WERI-Rb-1 (cell line): ENCODE measurements around the gene PTH1R.
A peak's percentile ranks its signal among the peaks of the same experiment; 100 is the strongest.

Source experiments
- DNase-seq: peaks from one replicate; pipeline ENCODE4 v3.0.0-alpha.2; 2020
- H3K27ac ChIP-seq: fragments of 250-450 bp; sonication (Bioruptor Pico); 2 replicates; pipeline ENCODE4 v1.5.1; 2020; ENCODE audit warnings: mild to moderate bottlenecking, moderate library complexity
- H3K27me3 ChIP-seq: fragments of 250-450 bp; sonication (Bioruptor Pico); 2 replicates; pipeline ENCODE4 v1.5.1; 2021; ENCODE audit warnings: mild to moderate bottlenecking, low read depth, moderate library complexity; ENCODE audit not compliant: insufficient read depth, severe bottlenecking
- H3K36me3 ChIP-seq: fragments of 250-450 bp; sonication (Bioruptor Pico); 2 replicates; pipeline ENCODE4 v1.5.1; 2020; ENCODE audit warnings: mild to moderate bottlenecking, moderate library complexity
- H3K4me3 ChIP-seq: 2 replicates; pipeline ENCODE4 v1.5.1; 2011; ENCODE audit warnings: low read depth, mild to moderate bottlenecking, control low read depth, low read length
- H3K9me3 ChIP-seq: fragments of 250-450 bp; sonication (Bioruptor Pico); 2 replicates; pipeline ENCODE4 v1.5.1; 2021; ENCODE audit warnings: mild to moderate bottlenecking, moderate library complexity; ENCODE audit not compliant: severe bottlenecking
- TF ChIP-seq, protein P1 (sequence below): IDR thresholded peaks from 2 replicates; pipeline ENCODE4 v1.5.1; 2011; ENCODE audit warnings: low read depth, mild to moderate bottlenecking, control low read depth, inconsistent platforms, low read length

The PTH1R gene

DNA sequence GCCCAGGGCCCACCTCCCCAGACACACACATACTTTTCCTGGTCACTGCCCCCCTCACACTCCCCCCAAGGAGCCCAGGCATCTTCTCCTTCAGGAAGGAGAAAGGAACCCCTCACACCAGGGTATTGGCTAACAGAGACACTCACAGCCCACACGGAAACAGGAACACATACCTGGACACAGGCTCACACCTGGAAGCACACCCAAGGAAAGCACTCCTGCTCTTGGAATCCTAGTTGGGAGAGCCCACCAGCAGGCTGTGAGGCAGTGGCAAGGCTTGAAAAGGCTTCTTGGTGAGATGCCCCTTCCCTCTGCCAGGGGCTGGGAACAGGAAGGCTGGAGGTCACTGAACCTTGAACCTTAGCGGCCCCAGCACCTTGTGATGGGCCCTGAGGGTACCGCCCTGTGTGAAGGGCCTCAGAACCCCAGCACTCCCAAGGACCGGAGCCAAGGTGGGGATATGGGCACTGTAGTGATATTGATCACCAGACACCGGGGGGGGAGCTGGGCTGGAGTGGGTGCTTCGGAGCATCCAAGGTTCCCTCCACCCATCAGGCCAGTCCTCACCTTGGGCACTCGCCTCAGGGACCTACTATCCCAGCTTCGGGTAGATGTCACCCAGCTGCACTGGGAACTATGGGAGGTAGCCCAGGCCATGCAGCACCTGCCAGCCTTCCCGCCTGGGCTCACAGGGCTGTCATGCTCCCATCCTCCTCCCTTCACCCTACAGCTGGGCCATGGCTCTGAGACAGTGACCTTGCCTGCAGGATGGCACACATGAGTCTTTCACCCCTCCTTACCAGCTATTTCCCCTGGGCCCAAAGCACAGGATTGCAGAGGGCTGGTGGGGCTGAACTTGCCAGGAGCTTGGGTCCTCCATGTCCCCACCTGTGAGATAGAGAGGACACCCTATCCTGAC, 30.6 kb upstream of the PTH1R start:
- Histone ChIP-seq H3K27ac (peak overlapping the region; percentile 59), H3K27me3 (no peaks in the 10 kb centered on the region), H3K36me3 (no peaks in the 10 kb centered on the region), H3K4me3 (no peak overlapping the region), H3K9me3 (no peaks in the 10 kb centered on the region)
- no peak for DNase-seq
- TF ChIP-seq, protein P1, sequence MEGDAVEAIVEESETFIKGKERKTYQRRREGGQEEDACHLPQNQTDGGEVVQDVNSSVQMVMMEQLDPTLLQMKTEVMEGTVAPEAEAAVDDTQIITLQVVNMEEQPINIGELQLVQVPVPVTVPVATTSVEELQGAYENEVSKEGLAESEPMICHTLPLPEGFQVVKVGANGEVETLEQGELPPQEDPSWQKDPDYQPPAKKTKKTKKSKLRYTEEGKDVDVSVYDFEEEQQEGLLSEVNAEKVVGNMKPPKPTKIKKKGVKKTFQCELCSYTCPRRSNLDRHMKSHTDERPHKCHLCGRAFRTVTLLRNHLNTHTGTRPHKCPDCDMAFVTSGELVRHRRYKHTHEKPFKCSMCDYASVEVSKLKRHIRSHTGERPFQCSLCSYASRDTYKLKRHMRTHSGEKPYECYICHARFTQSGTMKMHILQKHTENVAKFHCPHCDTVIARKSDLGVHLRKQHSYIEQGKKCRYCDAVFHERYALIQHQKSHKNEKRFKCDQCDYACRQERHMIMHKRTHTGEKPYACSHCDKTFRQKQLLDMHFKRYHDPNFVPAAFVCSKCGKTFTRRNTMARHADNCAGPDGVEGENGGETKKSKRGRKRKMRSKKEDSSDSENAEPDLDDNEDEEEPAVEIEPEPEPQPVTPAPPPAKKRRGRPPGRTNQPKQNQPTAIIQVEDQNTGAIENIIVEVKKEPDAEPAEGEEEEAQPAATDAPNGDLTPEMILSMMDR = no peak

DNA sequence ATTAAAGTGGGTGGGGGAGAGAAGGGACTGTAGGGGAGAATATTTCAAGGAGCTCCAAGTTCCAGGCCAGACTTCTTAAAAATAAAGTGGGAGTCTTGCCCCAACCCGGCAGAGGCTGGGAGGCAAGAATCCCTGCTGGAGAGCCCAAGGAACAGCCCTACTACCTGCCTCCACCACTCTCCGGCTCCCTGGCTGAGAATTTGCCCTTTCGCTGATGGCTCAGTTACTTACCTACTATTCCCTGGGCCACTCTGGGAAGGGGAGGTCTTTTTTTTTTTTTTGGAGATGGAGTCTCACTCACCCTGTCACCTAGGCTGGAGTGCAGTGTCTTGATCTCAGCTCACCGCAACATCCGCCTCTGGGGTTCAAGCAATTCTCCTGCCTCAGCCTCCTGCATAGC, 29.8 kb upstream of the PTH1R start:
- DNase-seq = no peak
- Histone ChIP-seq H3K9me3 (no peaks in the 10 kb centered on the region), H3K4me3 (no peak overlapping the region), H3K27ac (no peak overlapping the region), H3K27me3 (no peaks in the 10 kb centered on the region), H3K36me3 (no peaks in the 10 kb centered on the region)
- TF ChIP-seq, protein P1 = no peak

DNA sequence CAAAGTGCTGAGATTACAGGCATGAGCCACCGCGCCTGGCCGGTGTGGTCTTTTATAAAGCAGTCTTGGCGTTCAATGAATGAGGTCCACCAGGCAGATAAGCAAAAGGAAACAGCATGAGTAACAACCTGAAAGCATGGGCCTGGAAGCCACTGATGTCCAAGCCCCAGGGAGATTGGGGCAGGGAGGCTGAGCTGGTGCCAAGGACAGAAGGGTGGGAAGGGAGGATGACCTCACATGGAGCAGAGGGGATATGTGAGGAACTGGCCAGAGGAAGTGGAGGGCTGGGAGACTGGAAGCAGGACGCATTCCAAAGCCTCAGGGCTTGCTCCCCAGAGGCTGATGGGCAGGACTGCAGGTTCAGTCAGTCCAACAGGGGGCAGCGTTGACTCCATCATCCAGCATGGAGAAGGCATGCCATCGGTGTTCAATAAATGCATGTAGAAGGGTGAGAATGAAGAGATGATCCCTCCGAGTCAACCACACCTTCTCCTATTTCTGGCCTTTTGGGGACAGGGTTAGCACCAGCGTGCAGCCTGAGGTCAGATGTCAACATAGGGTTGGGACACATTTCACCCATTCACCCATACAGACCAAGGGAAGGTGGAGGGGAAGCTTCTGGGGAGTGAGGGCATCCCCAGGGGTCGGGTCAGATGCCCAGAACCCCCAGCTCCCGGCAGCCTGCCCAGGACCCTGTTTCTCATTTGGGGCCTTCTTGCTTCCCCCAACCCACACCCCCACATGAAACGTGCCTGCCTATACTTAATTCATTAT, 29.1 kb upstream of the PTH1R start:
- no peaks in the 10 kb centered on the region for H3K9me3 ChIP-seq
- TF ChIP-seq, protein P1 = peak; percentile 75
- no peaks in the 10 kb centered on the region for H3K36me3 ChIP-seq
- DNase-seq = no peak
- no peak overlapping the region for H3K4me3 ChIP-seq
- H3K27ac ChIP-seq = no peak overlapping the region
- H3K27me3 ChIP-seq = no peaks in the 10 kb centered on the region

DNA sequence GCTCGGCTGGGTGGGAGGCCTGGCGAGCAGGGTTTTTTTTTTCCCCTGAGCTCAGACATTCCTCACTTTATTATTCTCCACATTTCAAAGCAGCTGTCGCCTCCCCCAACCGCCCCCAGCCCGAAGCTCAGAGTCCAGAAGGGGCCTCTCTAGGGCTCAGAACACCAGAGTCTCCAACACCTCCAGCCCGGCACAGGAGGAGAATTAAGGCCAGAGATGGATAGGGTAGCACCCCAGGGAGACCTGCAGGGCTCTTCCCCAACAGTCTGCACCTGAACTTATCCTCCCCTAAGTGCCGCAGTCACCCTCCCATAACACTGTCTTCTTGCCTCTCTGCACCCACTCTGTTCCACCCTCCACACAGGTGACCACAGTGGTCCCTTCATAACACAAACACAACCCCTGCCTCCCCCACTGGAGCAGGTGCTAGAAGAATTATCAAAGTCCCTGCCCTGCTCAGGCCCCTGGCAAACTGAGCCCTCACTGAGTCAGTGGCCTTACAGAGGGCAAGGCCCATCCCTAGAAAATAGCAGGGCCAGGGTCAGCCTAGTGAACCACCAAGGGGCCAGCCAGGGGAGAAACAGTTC, 28.4 kb upstream of the PTH1R start:
- TF ChIP-seq, protein P1 = no peak
- Histone ChIP-seq H3K36me3 (no peaks in the 10 kb centered on the region), H3K27me3 (no peaks in the 10 kb centered on the region), H3K27ac (no peak overlapping the region), H3K4me3 (no peak overlapping the region), H3K9me3 (no peaks in the 10 kb centered on the region)
- DNase-seq = no peak

DNA sequence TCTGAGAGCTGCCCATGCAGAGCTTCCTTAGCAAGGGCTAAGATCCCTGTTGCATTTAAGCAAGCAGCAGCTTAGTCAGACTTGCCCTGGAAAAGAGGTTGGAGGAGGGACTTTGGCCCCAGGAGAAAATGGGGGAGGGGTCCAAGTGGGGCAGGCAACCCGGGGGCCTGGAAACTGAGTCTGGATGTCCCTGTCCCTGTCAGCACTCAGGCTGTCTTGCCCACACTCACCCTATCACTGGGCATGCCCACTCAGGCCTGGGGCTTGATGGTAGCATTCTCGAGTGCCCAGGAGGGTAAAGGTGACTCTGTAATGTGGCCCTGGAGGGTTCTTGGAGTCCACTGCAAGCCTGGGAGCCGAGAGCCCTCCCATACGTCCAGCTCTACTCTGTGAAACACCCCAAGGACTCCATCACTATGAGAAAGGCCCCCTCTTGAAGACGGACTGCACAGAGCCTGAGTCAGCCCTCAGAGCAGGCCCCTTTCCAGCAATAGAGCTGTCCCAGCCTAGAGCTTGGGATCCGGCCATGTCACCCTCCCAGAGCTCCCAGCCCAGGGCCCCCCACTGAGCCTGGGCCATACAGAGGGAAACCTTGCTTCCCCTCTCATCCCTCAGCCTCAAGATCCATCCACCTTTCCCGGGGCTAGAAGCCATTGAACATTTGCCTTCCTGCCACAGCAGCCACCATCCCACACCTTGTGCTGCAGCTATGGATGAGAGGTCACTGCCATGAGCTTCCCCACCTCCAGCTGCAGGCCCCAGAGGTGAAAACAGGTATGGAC, 27.6 kb upstream of the PTH1R start:
- H3K4me3 ChIP-seq = no peak overlapping the region
- no peaks in the 10 kb centered on the region for H3K36me3 ChIP-seq
- H3K27ac ChIP-seq = no peak overlapping the region
- TF ChIP-seq, protein P1 = no peak
- no peaks in the 10 kb centered on the region for H3K27me3 ChIP-seq
- DNase-seq = no peak
- H3K9me3 ChIP-seq = no peaks in the 10 kb centered on the region
